ENCODE data around the gene SNN. TPM values are rescaled to one million over a fixed set of nuclear protein-coding genes. Genes with fewer than 3 reads are reported as not detected.

Gene SNN
- total and polyA plus RNA-seq, 7 donors, result 5.1 to 15.3 (median 13.0) TPM

DNA sequence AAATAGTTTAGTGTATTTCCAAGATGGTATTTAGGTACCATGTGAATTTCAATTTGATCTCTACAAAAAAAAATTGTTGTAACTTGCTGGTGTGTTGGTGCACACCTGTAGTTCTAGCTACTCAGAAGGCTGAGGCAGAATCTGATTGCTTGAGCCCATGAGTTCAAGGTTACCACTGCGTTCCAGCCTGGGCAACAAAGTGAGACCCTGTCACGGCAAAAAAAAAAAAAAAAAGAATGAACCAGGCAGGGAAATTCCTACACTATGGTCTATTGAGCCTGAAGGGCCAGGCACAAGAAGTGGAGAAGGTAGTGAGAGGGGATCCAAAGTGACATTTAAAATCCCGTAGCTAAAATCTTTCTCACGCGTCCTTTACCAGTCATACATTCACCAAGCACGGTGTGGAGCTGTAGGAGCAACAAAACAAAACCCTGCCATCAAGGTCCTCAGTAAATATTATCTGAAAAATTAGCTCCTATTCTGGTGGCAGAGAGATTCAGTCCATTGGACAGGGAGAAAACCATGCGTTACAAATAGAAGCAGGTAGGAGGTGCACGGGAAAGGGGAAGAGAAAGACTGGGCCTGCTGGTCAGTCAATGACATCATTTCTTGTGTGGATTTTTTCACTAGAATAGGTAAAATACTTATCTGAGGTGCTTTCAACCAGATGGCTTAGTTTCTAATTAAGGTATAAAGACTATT is 47.1 kb downstream of the SNN start:
- no peaks in the 10 kb centered on the region for H3K9me3 ChIP-seq
- peaks cover 0 to 17% (median 6%) of the 10 kb centered on the region in 4 donors for H3K36me3 ChIP-seq
- H3K27me3 ChIP-seq, result no peaks in the 10 kb centered on the region
- WGBS, 2 donors, result 87 to 92% methylated on average over 8 of the region's 8 CpGs
- peak overlapping the region in 2 of 4 donors; percentile 45 to 54 for H3K27ac ChIP-seq
- intact Hi-C loops (cut with DNase I), result loop anchor here (2.0 to 5.0 kb wide), 2 partner anchors 183 to 319 kb away; no protein-coding TSS in a partner anchor
- no peak overlapping the region for H3K4me3 ChIP-seq
- peaks cover 0 to 42% (median 39%) of the 10 kb centered on the region in 4 donors for H3K4me1 ChIP-seq
- DNase-seq, result no peak
- TF ChIP-seq EP300 (IDR thresholded peaks at IDR 0.05), result no peak
- no peak for TF ChIP-seq POLR2AphosphoS5 (IDR thresholded peaks at IDR 0.05)
- TF ChIP-seq, protein P1, sequence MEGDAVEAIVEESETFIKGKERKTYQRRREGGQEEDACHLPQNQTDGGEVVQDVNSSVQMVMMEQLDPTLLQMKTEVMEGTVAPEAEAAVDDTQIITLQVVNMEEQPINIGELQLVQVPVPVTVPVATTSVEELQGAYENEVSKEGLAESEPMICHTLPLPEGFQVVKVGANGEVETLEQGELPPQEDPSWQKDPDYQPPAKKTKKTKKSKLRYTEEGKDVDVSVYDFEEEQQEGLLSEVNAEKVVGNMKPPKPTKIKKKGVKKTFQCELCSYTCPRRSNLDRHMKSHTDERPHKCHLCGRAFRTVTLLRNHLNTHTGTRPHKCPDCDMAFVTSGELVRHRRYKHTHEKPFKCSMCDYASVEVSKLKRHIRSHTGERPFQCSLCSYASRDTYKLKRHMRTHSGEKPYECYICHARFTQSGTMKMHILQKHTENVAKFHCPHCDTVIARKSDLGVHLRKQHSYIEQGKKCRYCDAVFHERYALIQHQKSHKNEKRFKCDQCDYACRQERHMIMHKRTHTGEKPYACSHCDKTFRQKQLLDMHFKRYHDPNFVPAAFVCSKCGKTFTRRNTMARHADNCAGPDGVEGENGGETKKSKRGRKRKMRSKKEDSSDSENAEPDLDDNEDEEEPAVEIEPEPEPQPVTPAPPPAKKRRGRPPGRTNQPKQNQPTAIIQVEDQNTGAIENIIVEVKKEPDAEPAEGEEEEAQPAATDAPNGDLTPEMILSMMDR (IDR thresholded peaks at IDR 0.05), result no peak
- TF ChIP-seq POLR2A (IDR thresholded peaks at IDR 0.05), result no peak

DNA sequence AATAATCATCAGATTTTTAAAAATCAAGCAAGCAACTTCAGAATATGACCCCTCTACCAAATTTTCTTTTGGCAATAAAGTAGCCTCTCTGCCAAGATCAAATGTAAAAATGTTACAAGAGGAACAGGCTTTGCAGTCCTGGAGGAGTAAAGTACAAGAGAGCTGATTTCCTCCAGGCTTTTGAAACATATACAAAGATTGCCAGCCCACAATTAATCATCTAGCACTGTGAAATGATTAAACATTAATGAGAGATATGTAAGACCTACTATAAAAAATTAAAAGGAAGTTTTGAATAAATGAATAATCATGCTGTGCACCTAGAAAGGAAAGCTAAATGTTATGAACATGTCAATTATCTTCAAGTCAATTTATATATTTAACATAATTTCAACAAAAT is 48.1 kb downstream of the SNN start:
- intact Hi-C loops (cut with DNase I), result loop anchor here (5.0 kb wide), 1 partner anchor 184 kb away; no protein-coding TSS in a partner anchor
- Histone ChIP-seq H3K4me3 (no peak overlapping the region), H3K27me3 (no peaks in the 10 kb centered on the region), H3K36me3 (peaks cover 0 to 18% (median 14%) of the 10 kb centered on the region in 4 donors), H3K4me1 (peaks cover 0 to 42% (median 39%) of the 10 kb centered on the region in 4 donors), H3K27ac (peak overlapping the region in 3 of 4 donors; percentile 9 to 54 (median 45)), H3K9me3 (no peaks in the 10 kb centered on the region)
- DNase-seq, result no peak
- TF ChIP-seq POLR2A (IDR thresholded peaks at IDR 0.05) (no peak), POLR2AphosphoS5 (IDR thresholded peaks at IDR 0.05) (no peak), EP300 (IDR thresholded peaks at IDR 0.05) (no peak)
- TF ChIP-seq, protein P1 (IDR thresholded peaks at IDR 0.05), result no peak

DNA sequence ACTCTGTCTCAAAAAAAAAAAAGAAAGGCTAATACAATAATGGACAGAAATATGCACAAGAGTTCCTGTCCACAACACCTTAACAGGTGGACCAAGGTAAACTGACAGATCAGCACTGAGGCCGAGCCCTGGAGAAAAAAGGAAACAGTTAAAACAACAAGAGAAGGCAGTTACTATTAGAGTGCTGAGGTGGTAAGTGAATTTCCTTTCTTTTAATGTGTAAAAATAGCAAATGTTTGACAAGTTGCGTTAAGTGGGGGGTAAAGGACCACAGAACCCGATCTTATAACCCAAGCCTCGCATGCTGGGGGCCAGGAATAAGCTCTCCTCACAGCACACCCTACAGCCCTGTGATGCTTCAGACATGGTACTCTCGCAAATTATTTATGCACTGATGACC is 49.6 kb downstream of the SNN start:
- intact Hi-C loops (cut with DNase I), result loop anchor here (5.0 kb wide), 1 partner anchor 186 kb away; no protein-coding TSS in a partner anchor
- no peak overlapping the region for H3K4me3 ChIP-seq
- H3K27me3 ChIP-seq, result no peaks in the 10 kb centered on the region
- no peak for DNase-seq
- 49 to 91% methylated on average over 5 of the region's 5 CpGs for WGBS, 2 donors
- no peaks in the 10 kb centered on the region for H3K9me3 ChIP-seq
- no peak for TF ChIP-seq EP300 (IDR thresholded peaks at IDR 0.05)
- TF ChIP-seq POLR2A (IDR thresholded peaks at IDR 0.05), result no peak
- TF ChIP-seq POLR2AphosphoS5 (IDR thresholded peaks at IDR 0.05), result no peak
- TF ChIP-seq, protein P1 (IDR thresholded peaks at IDR 0.05), result no peak
- peak overlapping the region in 2 of 4 donors; percentile 45 to 54 for H3K27ac ChIP-seq
- H3K36me3 ChIP-seq, result peaks cover 0 to 30% (median 19%) of the 10 kb centered on the region in 4 donors
- peaks cover 0 to 42% (median 39%) of the 10 kb centered on the region in 4 donors for H3K4me1 ChIP-seq

DNA sequence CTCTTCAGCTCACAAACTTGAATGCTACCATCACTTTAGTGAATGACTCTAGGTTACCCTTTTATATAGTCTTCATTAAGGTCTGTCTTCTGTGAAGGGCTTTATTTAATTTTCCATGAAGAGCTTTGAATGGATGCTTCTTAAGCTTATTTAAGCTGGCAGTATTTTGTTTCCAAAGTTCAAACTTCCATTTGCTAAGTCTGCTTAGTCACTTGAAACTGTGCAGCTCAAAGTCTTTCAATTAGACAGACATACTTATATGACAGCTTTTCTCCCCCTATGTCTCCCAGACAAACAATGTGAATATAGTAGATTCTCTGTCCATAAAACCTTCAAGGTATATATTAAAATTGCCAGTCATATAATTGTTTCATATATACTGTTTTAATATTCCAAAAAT is 50.9 kb downstream of the SNN start:
- no peak for DNase-seq
- no peaks in the 10 kb centered on the region for H3K9me3 ChIP-seq
- no peak overlapping the region for H3K4me3 ChIP-seq
- H3K27ac ChIP-seq, result peak overlapping the region in 1 of 4 donors; percentile 54
- H3K27me3 ChIP-seq, result no peaks in the 10 kb centered on the region
- intact Hi-C loops (cut with DNase I), result loop anchor here (5.0 kb wide), 1 partner anchor 187 kb away; no protein-coding TSS in a partner anchor
- peaks cover 0 to 42% (median 39%) of the 10 kb centered on the region in 4 donors for H3K4me1 ChIP-seq
- H3K36me3 ChIP-seq, result peaks cover 0 to 42% (median 19%) of the 10 kb centered on the region in 4 donors
- no peak for TF ChIP-seq POLR2A (IDR thresholded peaks at IDR 0.05)
- TF ChIP-seq, protein P1 (IDR thresholded peaks at IDR 0.05), result no peak
- no peak for TF ChIP-seq POLR2AphosphoS5 (IDR thresholded peaks at IDR 0.05)
- TF ChIP-seq EP300 (IDR thresholded peaks at IDR 0.05), result no peak

Measured in sigmoid colon (tissue), 7 donors.